ENCODE results near the gene SARNP. TPM values are rescaled to one million over a fixed set of nuclear protein-coding genes. Genes with fewer than 3 reads are reported as not detected.
"Not testable (repeated sequence)": the region's sequence is repeated elsewhere in the genome, so short reads cannot be mapped to it uniquely, and the experiment has no call there.

SARNP gene, protein sequence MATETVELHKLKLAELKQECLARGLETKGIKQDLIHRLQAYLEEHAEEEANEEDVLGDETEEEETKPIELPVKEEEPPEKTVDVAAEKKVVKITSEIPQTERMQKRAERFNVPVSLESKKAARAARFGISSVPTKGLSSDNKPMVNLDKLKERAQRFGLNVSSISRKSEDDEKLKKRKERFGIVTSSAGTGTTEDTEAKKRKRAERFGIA
- total RNA-seq: 10 to 100 TPM; 12.3 to 22.6 (median 16.0) TPM
- polyA plus RNA-seq: 10 to 100 TPM; 34.1 to 47.9 TPM

DNA sequence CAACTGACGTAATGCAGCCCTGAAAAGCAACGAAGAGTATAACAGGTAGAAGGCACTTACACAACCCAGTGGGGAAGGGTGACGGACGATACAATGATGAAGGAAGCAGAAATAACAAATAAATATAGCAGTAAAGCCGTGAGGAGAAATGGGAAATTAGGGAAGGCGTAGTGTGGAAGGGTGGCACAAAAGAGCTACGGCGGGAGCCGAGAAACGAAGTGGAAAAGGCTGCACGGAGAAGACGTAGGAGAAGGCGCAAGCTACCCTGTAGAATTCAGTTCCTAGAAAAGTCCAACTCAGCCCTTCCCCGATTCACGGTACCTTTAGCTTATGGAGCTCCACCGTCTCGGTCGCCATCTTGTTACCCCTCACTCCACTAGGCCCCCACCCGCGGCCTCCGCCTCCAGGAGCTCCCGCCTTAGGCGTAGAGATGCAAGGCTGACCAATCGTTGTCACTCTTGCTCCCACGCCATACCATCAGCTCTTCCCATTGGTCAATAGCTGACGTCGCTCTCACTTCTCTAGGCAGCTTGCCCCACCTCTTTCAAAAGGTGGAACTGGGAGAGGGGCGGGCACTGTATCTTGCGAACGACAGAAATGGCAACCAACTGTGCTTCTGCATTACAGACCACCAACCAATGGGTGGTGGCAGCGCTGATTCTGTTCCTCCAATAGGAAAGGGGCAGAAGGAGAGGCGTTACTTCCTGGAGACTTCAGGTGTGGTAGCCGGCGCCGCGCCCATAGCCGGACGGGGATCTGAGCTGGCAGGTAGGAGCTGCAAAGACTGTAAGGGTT lies at the start of gene SARNP, which contains the start of gene ORMDL2:
Gene SARNP, minus strand, starts transcription at position 380 of the 795 bp plus-strand sequence. Its CDS starts 23 bp downstream, at position 357.
Gene ORMDL2, plus strand, starts transcription at position 697 of the 795 bp plus-strand sequence. CDS start 959 bp downstream, outside the sequence.
- FAIRE-seq (peak; percentile 98), DNase-seq (peak; percentile 92 to 99 (median 96)), ATAC-seq (peak; percentile 95 to 98 (median 96))
- Histone ChIP-seq H3K4me3 (peak within 1 kb of the TSS; percentile 60 to 81 (median 77)), H3K4me1 (peaks cover 15 to 25% (median 16%) of the 10 kb centered on the region in 3 donors), H3K9me3 (no peaks in the 10 kb centered on the region), H3K27ac (peak within 1 kb of the TSS; percentile 63 to 89 (median 76)), H3K36me3 (peaks cover 0 to 20% (median 3%) of the 10 kb centered on the region in 3 donors), H3K27me3 (no peaks in the 10 kb centered on the region)
- TF ChIP-seq, protein P1, sequence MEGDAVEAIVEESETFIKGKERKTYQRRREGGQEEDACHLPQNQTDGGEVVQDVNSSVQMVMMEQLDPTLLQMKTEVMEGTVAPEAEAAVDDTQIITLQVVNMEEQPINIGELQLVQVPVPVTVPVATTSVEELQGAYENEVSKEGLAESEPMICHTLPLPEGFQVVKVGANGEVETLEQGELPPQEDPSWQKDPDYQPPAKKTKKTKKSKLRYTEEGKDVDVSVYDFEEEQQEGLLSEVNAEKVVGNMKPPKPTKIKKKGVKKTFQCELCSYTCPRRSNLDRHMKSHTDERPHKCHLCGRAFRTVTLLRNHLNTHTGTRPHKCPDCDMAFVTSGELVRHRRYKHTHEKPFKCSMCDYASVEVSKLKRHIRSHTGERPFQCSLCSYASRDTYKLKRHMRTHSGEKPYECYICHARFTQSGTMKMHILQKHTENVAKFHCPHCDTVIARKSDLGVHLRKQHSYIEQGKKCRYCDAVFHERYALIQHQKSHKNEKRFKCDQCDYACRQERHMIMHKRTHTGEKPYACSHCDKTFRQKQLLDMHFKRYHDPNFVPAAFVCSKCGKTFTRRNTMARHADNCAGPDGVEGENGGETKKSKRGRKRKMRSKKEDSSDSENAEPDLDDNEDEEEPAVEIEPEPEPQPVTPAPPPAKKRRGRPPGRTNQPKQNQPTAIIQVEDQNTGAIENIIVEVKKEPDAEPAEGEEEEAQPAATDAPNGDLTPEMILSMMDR (IDR thresholded peaks at IDR 0.05): no peak
- intact Hi-C loops (cut with DNase I): no loop called here
- 0 to 1% methylated on average over 38 of the region's 38 CpGs for WGBS, 2 donors

DNA sequence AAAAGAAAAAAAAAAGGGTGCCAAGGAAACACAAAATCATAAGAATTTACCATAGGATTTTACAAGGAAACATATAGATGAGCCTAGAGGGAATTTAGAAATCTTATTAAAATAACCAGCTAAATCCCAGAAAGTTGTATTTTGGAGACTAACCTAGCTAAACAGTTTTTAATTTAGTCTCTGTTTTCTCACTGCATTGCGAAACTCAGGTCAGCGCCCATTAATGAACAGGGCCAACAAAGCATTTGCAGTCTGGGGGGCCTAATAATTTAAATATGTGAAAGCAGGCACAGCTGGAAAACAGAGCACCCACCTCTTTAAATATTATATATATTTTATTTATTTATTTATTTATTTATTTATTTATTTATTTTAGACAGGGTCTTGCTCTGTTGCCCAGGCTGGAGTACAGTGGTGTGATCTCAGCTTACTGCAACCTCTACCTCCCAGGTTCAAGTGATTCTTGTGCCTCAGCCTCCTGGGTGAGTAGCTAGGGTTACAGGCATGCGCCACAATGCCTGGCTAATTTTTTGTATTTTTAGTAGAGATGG lies 49.0 kb upstream of the SARNP start:
- ATAC-seq: not testable (repeated sequence)
- 94 to 100% methylated on average over 3 of the region's 3 CpGs for WGBS, 2 donors

DNA sequence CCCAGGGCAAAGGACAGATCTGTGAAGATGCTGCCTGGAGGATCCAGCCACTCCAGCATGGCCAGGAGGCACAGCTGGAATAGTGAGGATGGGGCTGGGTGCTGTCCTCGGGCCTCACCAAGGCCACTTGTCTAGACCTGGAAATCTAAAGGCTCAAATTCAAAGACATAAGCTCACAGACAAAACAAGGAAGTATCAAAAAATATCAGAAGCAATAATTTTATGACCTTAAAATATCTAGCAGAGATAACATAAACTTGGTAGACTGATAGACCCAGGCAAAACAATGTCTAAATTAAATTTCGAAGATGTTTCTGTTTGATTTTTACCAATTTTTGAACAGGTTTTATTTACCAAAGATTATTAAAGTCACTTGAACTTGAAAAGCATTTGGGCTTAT lies 47.8 kb upstream of the SARNP start:
- Histone ChIP-seq H3K9me3 (no peaks in the 10 kb centered on the region), H3K27ac (no peak overlapping the region), H3K4me1 (no peaks in the 10 kb centered on the region), H3K4me3 (no peak overlapping the region), H3K27me3 (no peaks in the 10 kb centered on the region), H3K36me3 (no peaks in the 10 kb centered on the region)
- DNase-seq (no peak), ATAC-seq (no peak), FAIRE-seq (no peak)
- WGBS, 2 donors: 75 to 79% methylated on average over 2 of the region's 2 CpGs
- TF ChIP-seq, protein P1 (IDR thresholded peaks at IDR 0.05): no peak
- intact Hi-C loops (cut with DNase I): no loop called here

More for the DNA sequence above, 49.0 kb upstream of the SARNP start:
- H3K4me3 ChIP-seq; DNase-seq; H3K36me3 ChIP-seq; H3K27ac ChIP-seq; H3K9me3 ChIP-seq; intact Hi-C loops (cut with DNase I); FAIRE-seq; H3K27me3 ChIP-seq; H3K4me1 ChIP-seq: not testable (repeated sequence)

DNA sequence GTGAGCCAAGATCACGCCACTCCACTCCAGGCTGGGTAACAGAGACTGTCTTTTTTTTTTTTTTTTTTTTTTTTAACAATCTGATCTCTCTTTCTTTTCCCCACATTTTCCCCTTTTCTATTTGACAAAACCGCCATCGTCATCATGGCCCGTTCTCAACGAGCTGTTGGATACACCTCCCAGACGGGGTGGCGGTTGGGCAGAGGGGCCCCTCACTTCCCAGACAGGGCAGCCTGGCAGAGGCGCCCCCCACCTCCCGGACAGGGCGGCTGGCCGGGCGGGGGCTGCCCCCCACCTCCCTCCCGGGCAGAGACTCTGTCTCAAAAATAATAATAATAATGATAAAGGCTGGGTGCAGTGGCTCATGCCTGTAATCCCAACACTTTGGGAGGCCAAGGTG lies 45.4 kb upstream of the SARNP start:
- H3K4me3 ChIP-seq; ATAC-seq; H3K9me3 ChIP-seq; H3K36me3 ChIP-seq; H3K27me3 ChIP-seq; H3K27ac ChIP-seq; FAIRE-seq; intact Hi-C loops (cut with DNase I); H3K4me1 ChIP-seq; DNase-seq: not testable (repeated sequence)
- 96% methylated on average over 12 to 13 of the region's 13 CpGs for WGBS, 2 donors

DNA sequence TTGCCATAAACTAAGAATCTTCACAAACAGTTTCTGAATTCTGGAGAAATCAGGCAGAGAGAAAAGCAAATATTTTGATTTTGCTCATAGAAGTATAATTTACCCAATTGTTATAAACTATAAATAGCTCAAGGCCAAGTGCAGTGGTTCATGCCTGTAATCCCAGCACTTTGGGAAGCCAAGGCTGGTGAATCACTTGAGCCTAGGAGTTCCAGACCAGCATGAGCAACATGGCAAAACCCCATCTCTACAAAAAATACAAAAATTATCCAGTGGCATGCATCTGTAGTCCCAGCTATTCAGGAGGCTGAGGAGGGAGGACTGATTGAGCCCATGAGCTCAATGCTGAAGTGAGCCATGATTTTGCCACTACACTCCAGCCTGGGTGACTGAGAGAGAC lies 44.8 kb upstream of the SARNP start:
- FAIRE-seq: no peak
- no peaks in the 10 kb centered on the region for H3K27me3 ChIP-seq

More for the DNA sequence above, 44.8 kb upstream of the SARNP start:
- DNase-seq: no peak
- H3K9me3 ChIP-seq: no peaks in the 10 kb centered on the region
- H3K4me3 ChIP-seq: no peak overlapping the region
- no peaks in the 10 kb centered on the region for H3K36me3 ChIP-seq
- no peaks in the 10 kb centered on the region for H3K4me1 ChIP-seq
- TF ChIP-seq, protein P1 (IDR thresholded peaks at IDR 0.05): no peak
- no peak overlapping the region for H3K27ac ChIP-seq
- ATAC-seq: peak in 1 of 4 donors; percentile 31
- intact Hi-C loops (cut with DNase I): no loop called here

Measured in pancreas (tissue), 10 donors.